ENCODE data around the gene TMEM132E.

DNA sequence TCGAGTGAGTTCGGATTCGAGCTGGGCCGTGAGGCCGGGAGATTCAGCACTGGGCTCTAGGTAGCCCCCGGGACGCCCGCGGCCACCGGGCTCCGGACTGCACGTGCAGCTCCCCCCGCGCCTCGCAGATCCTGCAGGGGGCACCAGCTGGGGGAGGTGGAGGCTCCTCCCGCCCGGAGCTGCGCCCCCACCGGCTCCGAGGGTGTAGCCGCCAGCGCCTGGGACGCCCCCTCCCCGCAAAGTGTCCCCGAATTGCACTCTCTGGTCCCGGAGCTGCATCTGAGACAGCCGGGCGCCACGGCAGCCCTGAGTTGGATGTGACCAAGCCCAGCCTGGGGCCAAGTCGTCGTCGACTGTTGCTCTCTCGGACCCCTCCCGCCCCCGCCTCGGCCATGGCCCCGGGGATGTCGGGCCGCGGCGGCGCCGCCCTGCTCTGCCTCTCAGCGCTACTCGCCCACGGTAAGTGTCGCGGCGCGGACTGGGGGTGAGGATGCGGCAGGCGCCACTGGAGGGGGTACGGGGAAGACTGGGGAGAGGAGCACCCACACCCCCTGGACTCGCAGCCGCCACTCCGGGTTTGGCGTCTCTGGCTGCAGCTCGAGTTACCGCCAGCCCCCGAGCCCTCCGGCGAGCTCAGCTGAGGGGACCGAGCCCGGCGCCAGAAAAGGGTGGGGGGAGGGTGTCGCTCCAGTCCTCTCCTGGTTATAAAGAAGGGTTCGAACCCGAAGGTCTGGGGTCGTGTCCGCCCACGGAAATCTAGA is 1.5 kb downstream of the TMEM132E start:
- TF ChIP-seq, protein P1, sequence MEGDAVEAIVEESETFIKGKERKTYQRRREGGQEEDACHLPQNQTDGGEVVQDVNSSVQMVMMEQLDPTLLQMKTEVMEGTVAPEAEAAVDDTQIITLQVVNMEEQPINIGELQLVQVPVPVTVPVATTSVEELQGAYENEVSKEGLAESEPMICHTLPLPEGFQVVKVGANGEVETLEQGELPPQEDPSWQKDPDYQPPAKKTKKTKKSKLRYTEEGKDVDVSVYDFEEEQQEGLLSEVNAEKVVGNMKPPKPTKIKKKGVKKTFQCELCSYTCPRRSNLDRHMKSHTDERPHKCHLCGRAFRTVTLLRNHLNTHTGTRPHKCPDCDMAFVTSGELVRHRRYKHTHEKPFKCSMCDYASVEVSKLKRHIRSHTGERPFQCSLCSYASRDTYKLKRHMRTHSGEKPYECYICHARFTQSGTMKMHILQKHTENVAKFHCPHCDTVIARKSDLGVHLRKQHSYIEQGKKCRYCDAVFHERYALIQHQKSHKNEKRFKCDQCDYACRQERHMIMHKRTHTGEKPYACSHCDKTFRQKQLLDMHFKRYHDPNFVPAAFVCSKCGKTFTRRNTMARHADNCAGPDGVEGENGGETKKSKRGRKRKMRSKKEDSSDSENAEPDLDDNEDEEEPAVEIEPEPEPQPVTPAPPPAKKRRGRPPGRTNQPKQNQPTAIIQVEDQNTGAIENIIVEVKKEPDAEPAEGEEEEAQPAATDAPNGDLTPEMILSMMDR (IDR thresholded peaks at IDR 0.05; ENCODE audit: insufficient read depth, low read length, poor library complexity, severe bottlenecking): no peak
- TF ChIP-seq EZH2phosphoT487 (conservative IDR thresholded peaks at IDR 0.05; ENCODE audit: low read length): no peak
